Astrocyte of the spinal cord (primary cell): Measurements from ENCODE around the gene S100A1.

ENCODE experiments used
- DNase-seq: peaks from one replicate; pipeline ENCODE4 v3.0.0; 2011; ENCODE audit warnings: low read depth, low spot score
- H3K4me3 ChIP-seq: 2 replicates; pipeline ENCODE4 v1.5.1; 2011; ENCODE audit warnings: low read depth, mild to moderate bottlenecking, low read length, moderate library complexity
- in situ Hi-C: cut with HindIII; loops from 2 replicates; pipeline ENCODE4 v1.10.0; 2017; ENCODE audit warnings: low sequenced_read_pairs
- TF ChIP-seq, protein P1 (sequence below): IDR thresholded peaks from 2 replicates; pipeline ENCODE4 v1.5.1; 2012; ENCODE audit warnings: low read depth, mild to moderate bottlenecking, low read length, inconsistent platforms

Gene S100A1

DNA sequence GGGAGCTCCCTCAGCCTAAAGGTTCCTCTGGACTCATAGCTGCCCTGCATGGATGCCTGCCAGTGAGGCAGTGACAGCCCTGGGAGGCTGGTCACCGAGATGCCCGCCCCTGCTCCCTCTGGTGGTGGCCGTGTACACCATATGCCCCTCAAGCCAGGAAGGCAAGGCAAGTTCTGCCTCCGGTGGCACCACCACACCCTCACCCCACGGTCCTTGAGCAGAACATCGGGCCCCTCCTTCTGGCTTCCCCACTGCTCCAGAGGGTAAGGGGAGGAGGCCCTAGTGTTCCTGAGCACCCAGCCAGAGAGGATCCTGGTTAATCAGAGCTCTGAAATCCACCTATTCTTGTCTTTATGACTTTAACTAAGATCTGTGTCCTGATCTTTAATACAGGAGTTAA is 10.6 kb upstream of the S100A1 start:
- H3K4me3 ChIP-seq, result no peak overlapping the region
- in situ Hi-C loops, result no loop called here
- TF ChIP-seq, protein P1, sequence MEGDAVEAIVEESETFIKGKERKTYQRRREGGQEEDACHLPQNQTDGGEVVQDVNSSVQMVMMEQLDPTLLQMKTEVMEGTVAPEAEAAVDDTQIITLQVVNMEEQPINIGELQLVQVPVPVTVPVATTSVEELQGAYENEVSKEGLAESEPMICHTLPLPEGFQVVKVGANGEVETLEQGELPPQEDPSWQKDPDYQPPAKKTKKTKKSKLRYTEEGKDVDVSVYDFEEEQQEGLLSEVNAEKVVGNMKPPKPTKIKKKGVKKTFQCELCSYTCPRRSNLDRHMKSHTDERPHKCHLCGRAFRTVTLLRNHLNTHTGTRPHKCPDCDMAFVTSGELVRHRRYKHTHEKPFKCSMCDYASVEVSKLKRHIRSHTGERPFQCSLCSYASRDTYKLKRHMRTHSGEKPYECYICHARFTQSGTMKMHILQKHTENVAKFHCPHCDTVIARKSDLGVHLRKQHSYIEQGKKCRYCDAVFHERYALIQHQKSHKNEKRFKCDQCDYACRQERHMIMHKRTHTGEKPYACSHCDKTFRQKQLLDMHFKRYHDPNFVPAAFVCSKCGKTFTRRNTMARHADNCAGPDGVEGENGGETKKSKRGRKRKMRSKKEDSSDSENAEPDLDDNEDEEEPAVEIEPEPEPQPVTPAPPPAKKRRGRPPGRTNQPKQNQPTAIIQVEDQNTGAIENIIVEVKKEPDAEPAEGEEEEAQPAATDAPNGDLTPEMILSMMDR, result peak; percentile 89
- peak; percentile 61 for DNase-seq

DNA sequence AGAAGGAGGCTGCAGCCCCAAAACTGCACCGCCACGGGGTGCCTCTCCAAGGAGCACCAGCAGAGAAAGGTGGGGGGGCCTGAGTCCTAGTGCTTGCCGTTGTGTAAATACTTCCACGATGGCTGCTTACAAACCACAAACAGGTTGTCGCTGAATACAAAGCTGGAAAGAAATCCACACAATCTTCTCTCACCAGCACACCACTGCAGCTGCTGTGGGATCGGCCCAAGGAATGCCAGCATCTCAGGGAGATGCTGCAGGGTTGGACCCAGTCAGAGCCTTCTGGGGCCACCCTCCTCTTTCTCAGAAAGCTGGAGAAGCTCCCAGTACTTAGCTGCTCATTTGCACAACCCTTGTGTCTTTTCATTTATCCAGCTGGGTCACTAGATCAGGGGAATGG is 9.1 kb upstream of the S100A1 start:
- TF ChIP-seq, protein P1, result no peak
- no peak overlapping the region for H3K4me3 ChIP-seq
- no peak for DNase-seq
- in situ Hi-C loops, result no loop called here

DNA sequence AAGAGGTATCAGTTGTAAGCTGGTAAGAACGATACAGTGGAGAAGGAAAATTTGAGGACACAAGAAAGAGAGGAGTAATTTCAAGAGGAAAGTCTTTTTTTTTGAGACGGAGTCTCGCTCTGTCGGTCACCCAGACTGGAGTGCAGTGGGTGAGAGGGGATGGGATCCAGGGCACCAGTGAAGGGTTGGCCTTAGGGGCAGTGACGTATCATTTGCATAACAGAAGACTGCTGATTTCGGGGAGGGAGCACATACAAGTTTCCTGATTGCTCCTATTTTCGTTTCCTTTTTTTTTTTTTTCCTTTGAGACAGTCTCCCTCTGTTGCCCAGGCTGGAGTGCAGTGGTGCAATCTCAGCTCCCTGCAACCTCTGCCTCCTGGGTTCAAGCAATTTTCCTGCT is 5.1 kb upstream of the S100A1 start:
- in situ Hi-C loops, result no loop called here
- DNase-seq, result no peak
- TF ChIP-seq, protein P1, result no peak
- H3K4me3 ChIP-seq, result no peak overlapping the region

DNA sequence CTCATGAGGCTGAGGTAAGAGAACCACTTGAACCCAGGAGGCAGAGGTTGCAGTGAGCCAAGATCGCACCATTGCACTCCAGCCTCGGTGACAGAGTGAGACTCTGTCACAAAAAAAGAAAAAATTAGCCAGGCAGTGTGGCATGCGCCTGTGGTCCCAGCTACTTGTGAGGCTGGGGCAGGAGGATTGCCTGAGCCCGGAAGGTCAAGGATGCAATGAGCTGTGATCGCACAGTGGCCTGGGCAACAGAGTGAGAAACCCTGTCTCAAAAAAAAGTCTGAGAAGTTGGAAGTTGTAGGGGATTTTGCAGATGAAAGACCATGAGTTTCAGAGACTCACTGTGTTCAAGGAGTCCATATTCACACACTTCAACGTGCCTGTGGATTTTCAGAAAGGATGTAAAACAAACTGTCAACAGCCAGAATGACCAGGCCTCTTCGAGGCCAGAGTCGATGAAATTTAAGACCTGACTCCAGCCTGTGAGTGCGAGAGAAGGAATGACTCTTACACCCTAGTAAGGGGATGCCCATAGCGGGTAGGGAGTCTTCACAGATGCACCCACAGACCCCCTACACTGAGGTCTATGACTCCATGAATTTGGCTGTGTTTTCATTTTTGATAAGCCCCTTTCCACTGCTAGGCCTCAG is 3.1 kb upstream of the S100A1 start:
- TF ChIP-seq, protein P1, result no peak
- H3K4me3 ChIP-seq, result no peak overlapping the region
- no peak for DNase-seq
- in situ Hi-C loops, result no loop called here

DNA sequence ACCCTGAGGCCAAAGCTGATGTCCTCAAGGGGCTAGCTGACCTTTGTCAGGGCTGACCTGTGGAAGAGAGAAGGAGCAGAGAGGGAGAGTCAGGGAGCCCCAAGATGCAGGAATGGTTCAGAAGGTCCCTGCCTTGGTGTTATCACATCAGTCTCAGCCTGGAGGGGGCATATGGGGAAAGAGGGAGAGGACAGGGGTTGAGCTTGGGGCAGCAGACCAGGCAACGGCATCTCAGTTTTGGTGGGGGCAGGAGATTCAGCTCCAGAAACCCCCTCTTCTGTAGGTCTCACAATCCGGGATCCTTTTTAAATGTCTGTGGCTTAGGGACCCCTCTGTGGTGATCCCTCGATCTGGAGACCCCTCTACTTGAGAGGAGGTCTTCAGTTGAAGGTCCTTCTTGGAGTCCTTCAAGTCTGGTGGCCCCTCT is 1.7 kb upstream of the S100A1 start:
- DNase-seq, result no peak
- TF ChIP-seq, protein P1, result no peak
- in situ Hi-C loops, result no loop called here
- peak overlapping the region; percentile 74 for H3K4me3 ChIP-seq

DNA sequence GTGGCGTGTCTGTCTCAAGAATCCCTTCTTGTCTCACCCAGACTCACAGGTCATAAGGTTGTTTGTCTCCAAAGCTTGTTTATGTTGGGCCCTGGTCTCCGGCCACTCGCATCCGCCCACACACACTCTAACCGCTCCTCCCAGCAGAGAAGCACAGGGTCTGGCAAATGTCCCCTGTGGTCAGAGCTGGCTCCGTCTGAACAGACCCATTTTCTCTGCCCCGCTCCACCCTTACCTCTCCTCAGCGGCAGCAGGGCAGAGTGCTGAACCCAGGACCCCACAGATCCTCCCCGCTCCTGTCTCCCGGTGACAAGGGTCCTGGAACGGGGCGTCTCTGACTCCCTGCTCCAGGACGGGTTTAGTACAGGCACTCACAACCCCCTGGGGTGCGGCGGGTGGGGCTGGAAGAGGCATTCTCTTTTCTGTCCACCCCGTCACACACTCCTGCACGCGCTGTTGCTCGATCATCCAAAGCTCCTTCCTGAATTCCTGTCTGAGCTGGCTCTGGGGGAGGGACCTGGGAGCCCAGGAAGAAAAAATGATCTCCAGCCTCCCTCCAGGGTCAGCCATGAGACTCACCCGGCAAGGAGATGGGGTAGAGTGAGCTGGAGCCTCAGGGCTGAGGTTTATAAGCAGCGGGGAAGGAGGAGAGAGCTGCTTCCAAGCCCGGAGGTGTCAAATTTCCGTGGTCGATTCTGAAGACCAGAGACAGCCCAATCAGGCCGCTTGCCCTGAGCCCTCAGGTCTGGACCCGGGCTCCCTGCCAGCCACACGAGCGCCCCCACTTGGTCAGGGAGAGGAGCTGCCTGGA is 1.1 kb upstream of the S100A1 start, which contains the start of gene S100A13:
Gene S100A13, minus strand, starts transcription at position 602 of the 811 bp plus-strand sequence. CDS start 1,033 bp downstream, outside the sequence.
- DNase-seq, result peak; percentile 96
- H3K4me3 ChIP-seq, result peak within 1 kb of the TSS; percentile 74
- TF ChIP-seq, protein P1, result peak; percentile 79
- in situ Hi-C loops, result no loop called here
